DOHH2 (cell line): ENCODE measurements around the gene AP5S1.

Experiments
- CTCF ChIP-seq: fragments of 200-600 bp; sonication (generic); IDR thresholded peaks from one replicate; pipeline ENCODE4 v1.5.1; 2014; ENCODE audit warnings: antibody characterized with exemption, mild to moderate bottlenecking, low read depth, low read length; ENCODE audit not compliant: poor library complexity, severe bottlenecking
- EZH2phosphoT487 ChIP-seq: fragments of 200-600 bp; sonication (generic); IDR thresholded peaks from 2 replicates; pipeline ENCODE4 v1.6.1; 2017; ENCODE audit warnings: borderline replicate concordance, mild to moderate bottlenecking, antibody characterized with exemption, low read length, moderate library complexity, mixed read lengths

GRCh38 chr20:3813848-3814581, 6.3 kb upstream of the AP5S1 start:
- TF ChIP-seq CTCF, result no peak
- no peak for TF ChIP-seq EZH2phosphoT487
